ENCODE data around the gene AIP. TPM values are rescaled to one million over a fixed set of nuclear protein-coding genes. Genes with fewer than 3 reads are reported as not detected.

Gene AIP
- total RNA-seq, 4 donors from 2014 or later = 30.5 to 58.4 (median 42.2) TPM

DNA sequence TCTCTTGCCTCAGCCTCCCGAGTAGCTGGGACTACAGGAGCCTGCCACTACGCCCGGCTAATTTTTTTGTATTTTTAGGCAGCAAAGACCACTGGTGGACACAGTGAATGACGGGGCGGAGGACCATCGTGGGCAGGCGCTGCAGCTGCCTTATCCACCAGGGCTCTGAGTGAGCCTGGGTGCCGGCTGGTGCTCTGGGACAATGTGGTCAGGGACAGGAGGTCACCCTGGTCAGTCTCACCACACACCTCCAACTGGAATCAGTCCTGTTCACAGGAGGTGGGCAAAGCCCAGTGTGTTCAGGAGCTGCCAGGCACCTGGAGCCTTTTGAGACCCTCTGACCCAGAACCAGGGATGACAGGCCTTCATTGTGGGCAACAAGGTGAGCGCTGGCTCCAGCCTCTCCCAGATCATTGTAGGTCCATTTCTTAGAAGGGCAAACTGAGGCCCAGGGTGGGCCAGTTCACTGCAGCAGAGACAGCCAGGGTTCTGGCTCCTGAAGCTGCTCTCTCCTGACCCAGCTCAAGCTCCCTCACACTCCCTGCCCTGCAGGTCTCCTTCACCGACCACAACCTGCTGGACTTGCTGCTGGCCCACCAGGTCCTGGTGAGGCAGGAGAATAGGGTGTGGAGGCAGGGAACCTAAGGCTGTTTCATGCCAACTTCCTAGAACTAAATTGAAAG lies 56.1 kb downstream of the AIP start:
- TF ChIP-seq POLR2A (IDR thresholded peaks at IDR 0.05) (no peak), EP300 (IDR thresholded peaks at IDR 0.05) (no peak), POLR2AphosphoS5 (IDR thresholded peaks at IDR 0.05) (no peak)
- TF ChIP-seq, protein P1, sequence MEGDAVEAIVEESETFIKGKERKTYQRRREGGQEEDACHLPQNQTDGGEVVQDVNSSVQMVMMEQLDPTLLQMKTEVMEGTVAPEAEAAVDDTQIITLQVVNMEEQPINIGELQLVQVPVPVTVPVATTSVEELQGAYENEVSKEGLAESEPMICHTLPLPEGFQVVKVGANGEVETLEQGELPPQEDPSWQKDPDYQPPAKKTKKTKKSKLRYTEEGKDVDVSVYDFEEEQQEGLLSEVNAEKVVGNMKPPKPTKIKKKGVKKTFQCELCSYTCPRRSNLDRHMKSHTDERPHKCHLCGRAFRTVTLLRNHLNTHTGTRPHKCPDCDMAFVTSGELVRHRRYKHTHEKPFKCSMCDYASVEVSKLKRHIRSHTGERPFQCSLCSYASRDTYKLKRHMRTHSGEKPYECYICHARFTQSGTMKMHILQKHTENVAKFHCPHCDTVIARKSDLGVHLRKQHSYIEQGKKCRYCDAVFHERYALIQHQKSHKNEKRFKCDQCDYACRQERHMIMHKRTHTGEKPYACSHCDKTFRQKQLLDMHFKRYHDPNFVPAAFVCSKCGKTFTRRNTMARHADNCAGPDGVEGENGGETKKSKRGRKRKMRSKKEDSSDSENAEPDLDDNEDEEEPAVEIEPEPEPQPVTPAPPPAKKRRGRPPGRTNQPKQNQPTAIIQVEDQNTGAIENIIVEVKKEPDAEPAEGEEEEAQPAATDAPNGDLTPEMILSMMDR (IDR thresholded peaks at IDR 0.05) = no peak
- no peaks in the 10 kb centered on the region for H3K27me3 ChIP-seq
- 81% methylated on average over 10 of the region's 10 CpGs for WGBS
- no peaks in the 10 kb centered on the region for H3K9me3 ChIP-seq
- DNase-seq (ENCODE audit: low spot score in 2 of 2) = no peak
- H3K27ac ChIP-seq = no peak overlapping the region
- H3K36me3 ChIP-seq = no peaks in the 10 kb centered on the region
- no peak overlapping the region for H3K4me3 ChIP-seq
- H3K4me1 ChIP-seq = no peaks in the 10 kb centered on the region

DNA sequence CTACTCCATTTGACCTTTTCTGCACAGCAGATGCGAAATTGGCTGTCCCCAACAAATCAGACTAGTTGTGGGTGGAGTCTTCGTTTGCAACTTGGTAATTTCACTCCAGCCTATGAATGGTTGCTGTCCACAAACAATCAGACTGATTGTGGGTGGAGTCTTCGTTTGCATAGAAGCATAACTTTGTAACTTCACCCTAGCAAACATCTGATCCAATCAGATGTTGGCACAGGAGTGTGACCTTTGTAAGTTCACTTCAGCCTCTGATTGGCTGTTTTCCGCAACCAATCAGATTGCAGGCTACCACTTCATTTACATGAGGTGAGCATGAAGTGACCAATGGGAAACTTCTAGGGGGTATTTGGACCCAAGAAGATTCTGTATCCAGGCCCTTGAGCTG lies 56.7 kb downstream of the AIP start:
- H3K27me3 ChIP-seq = no peaks in the 10 kb centered on the region
- H3K4me3 ChIP-seq = no peak overlapping the region
- no peak for DNase-seq (ENCODE audit: low spot score in 2 of 2)
- H3K4me1 ChIP-seq = peaks cover 3% of the 10 kb centered on the region
- TF ChIP-seq POLR2AphosphoS5 (IDR thresholded peaks at IDR 0.05) (no peak), POLR2A (IDR thresholded peaks at IDR 0.05) (no peak), EP300 (IDR thresholded peaks at IDR 0.05) (no peak)
- TF ChIP-seq, protein P1 (IDR thresholded peaks at IDR 0.05) = no peak
- no peak overlapping the region for H3K27ac ChIP-seq
- WGBS = 91% methylated on average over 4 of the region's 4 CpGs
- no peaks in the 10 kb centered on the region for H3K36me3 ChIP-seq
- no peaks in the 10 kb centered on the region for H3K9me3 ChIP-seq

Other genes with a start within 250 kb of the AIP start
- gene GRK2, start 216.6 kb upstream of the AIP start, total RNA-seq = 100 to 1,000 TPM in 2 of 4 donors, 10 to 100 TPM in 2; 84.3 to 157 (median 105) TPM
- gene ANKRD13D, start 193.7 kb upstream of the AIP start, total RNA-seq = 100 to 1,000 TPM in 1 of 4 donors, 10 to 100 TPM in 3; 55.7 to 154 (median 77.2) TPM
- 100 to 1,000 TPM in 1 of 4 donors, 10 to 100 TPM in 3; 49.4 to 107 (median 63.9) TPM for gene SSH3, start 179.5 kb upstream of the AIP start, total RNA-seq
- 10 to 100 TPM; 54.5 to 75.7 (median 65.0) TPM for gene POLD4, start 129.5 kb upstream of the AIP start, total RNA-seq
- gene CLCF1, start 109.4 kb upstream of the AIP start, total RNA-seq = 1 to 10 TPM; 2.7 to 5.5 (median 4.0) TPM
- gene RAD9A, start 91.0 kb upstream of the AIP start, total RNA-seq = 10 to 100 TPM; 24.1 to 86.9 (median 28.5) TPM
- gene PPP1CA, start 81.2 kb upstream of the AIP start, total RNA-seq = 100 to 1,000 TPM in 3 of 4 donors, 10 to 100 TPM in 1; 75.6 to 158 (median 121) TPM
- under 1 TPM; 0.26 to 0.64 (median 0.52) TPM for gene TBC1D10C, start 78.9 kb upstream of the AIP start, total RNA-seq
- gene CARNS1, start 67.3 kb upstream of the AIP start, total RNA-seq = under 1 TPM; 0.21 to 0.94 (median 0.74) TPM
- 100 to 1,000 TPM; 147 to 193 (median 158) TPM for gene RPS6KB2, start 54.5 kb upstream of the AIP start, total RNA-seq
- gene PTPRCAP, start 45.3 kb upstream of the AIP start, total RNA-seq = 1 to 10 TPM in 2 of 4 donors, under 1 TPM in 2; 0.59 to 4.3 (median 2.0) TPM
- 10 to 100 TPM; 46.7 to 64.2 (median 47.1) TPM for gene CORO1B, start 39.5 kb upstream of the AIP start, total RNA-seq
- gene GPR152, start 30.3 kb upstream of the AIP start, total RNA-seq = under 1 TPM in 1 of 4 donors, not detected in 3; 0.34 TPM
- gene CABP4, start 27.7 kb upstream of the AIP start, total RNA-seq = 1 to 10 TPM in 1 of 4 donors, under 1 TPM in 2, not detected in 1; 0.38 to 2.5 (median 0.72) TPM
- 100 to 1,000 TPM; 131 to 376 (median 207) TPM for gene TMEM134, start 13.8 kb upstream of the AIP start, total RNA-seq
- 10 to 100 TPM; 12.4 to 25.7 (median 19.7) TPM for gene PITPNM1, start 22.3 kb downstream of the AIP start, total RNA-seq
- 10 to 100 TPM; 16.7 to 44.6 (median 30.9) TPM for gene CDK2AP2, start 25.1 kb downstream of the AIP start, total RNA-seq
- not detected for gene CABP2, start 40.4 kb downstream of the AIP start, total RNA-seq
- 1,000 to 10,000 TPM in 3 of 4 donors, 100 to 1,000 TPM in 1; 564 to 1,559 (median 1,256) TPM for gene GSTP1, start 100.8 kb downstream of the AIP start, total RNA-seq
- 100 to 1,000 TPM; 200 to 361 (median 275) TPM for gene NDUFV1, start 123.9 kb downstream of the AIP start, total RNA-seq
- gene NUDT8, start 146.9 kb downstream of the AIP start, total RNA-seq = 10 to 100 TPM; 33.9 to 48.8 (median 46.3) TPM
- not detected for gene TBX10, start 156.7 kb downstream of the AIP start, total RNA-seq
- not detected for gene ACY3, start 167.7 kb downstream of the AIP start, total RNA-seq
- gene ALDH3B2, start 191.6 kb downstream of the AIP start, total RNA-seq = 100 to 1,000 TPM in 2 of 4 donors, 10 to 100 TPM in 2; 90.0 to 176 (median 105) TPM

All from suprapubic skin (tissue), 4 donors.